ENCODE measurements around the gene NRARP.

Gene NRARP

GRCh38 chr9:137252555-137253506, 49.2 kb downstream of the NRARP start:
- no peak overlapping the region for H2AFZ ChIP-seq
- no peaks in the 10 kb centered on the region for H3K27me3 ChIP-seq (ENCODE audit: control insufficient read depth, insufficient read depth, low read length)
- TF ChIP-seq, protein P1, sequence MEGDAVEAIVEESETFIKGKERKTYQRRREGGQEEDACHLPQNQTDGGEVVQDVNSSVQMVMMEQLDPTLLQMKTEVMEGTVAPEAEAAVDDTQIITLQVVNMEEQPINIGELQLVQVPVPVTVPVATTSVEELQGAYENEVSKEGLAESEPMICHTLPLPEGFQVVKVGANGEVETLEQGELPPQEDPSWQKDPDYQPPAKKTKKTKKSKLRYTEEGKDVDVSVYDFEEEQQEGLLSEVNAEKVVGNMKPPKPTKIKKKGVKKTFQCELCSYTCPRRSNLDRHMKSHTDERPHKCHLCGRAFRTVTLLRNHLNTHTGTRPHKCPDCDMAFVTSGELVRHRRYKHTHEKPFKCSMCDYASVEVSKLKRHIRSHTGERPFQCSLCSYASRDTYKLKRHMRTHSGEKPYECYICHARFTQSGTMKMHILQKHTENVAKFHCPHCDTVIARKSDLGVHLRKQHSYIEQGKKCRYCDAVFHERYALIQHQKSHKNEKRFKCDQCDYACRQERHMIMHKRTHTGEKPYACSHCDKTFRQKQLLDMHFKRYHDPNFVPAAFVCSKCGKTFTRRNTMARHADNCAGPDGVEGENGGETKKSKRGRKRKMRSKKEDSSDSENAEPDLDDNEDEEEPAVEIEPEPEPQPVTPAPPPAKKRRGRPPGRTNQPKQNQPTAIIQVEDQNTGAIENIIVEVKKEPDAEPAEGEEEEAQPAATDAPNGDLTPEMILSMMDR (IDR thresholded peaks at IDR 0.05) = no peak
- H3K79me2 ChIP-seq = no peaks in the 10 kb centered on the region
- H3K4me2 ChIP-seq (ENCODE audit: low read length) = no peak overlapping the region
- no peak overlapping the region for H3K4me3 ChIP-seq (ENCODE audit: low read depth, low read length)
- no peak overlapping the region for H3K27ac ChIP-seq
- peaks cover 3% of the 10 kb centered on the region for H3K4me1 ChIP-seq
- no peak overlapping the region for H3K9ac ChIP-seq
- no peaks in the 10 kb centered on the region for H3K9me3 ChIP-seq (ENCODE audit: control insufficient read depth, low read length)
- no peaks in the 10 kb centered on the region for H3K36me3 ChIP-seq (ENCODE audit: control insufficient read depth, insufficient read depth, low read length)

DNA sequence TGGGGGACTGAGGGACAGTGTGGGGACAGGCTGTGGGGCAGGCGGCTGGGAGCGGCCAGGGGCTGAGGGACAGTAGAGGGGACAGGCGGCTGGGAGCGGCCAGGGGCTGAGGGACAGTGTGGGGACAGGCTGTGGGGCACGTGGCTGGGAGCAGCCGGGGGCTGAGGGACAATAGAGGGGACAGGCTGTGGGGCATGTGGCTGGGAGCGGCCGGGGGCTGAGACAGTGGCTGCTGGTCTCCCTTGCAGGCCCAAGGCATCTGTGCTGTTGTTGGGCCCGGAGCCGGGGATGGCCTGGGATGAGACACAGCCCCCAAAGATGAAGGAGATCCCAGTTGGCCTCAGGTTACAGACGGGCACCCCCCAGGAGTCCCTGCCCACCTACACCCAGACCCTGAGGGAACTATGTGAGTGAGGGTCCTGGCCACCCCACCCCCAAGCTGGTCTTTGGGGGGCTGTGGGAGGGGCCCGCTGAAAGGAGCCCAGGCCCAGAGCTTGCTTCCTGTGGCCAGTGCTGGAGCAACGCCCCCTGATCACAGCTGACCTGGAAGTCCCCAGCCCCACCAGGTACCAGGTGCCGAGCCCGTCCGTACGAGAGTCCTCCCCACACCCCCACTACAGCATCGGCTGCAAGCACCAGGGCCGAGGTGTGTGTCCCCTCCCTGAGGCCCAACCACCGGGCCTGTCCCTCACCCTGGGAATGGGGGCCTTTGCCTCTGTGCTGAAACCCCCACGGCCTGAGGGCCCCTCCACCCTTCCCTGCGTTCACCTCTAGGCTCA, 50.4 kb downstream of the NRARP start:
- no peaks in the 10 kb centered on the region for H3K79me2 ChIP-seq
- peaks cover 3% of the 10 kb centered on the region for H3K4me1 ChIP-seq
- H3K4me2 ChIP-seq (ENCODE audit: low read length) = no peak overlapping the region
- TF ChIP-seq, protein P1 (IDR thresholded peaks at IDR 0.05) = no peak
- H3K9ac ChIP-seq = no peak overlapping the region
- no peak overlapping the region for H3K27ac ChIP-seq
- no peaks in the 10 kb centered on the region for H3K27me3 ChIP-seq (ENCODE audit: control insufficient read depth, insufficient read depth, low read length)
- no peaks in the 10 kb centered on the region for H3K36me3 ChIP-seq (ENCODE audit: control insufficient read depth, insufficient read depth, low read length)
- H3K9me3 ChIP-seq (ENCODE audit: control insufficient read depth, low read length) = no peaks in the 10 kb centered on the region
- no peak overlapping the region for H2AFZ ChIP-seq
- no peak overlapping the region for H3K4me3 ChIP-seq (ENCODE audit: low read depth, low read length)

DNA sequence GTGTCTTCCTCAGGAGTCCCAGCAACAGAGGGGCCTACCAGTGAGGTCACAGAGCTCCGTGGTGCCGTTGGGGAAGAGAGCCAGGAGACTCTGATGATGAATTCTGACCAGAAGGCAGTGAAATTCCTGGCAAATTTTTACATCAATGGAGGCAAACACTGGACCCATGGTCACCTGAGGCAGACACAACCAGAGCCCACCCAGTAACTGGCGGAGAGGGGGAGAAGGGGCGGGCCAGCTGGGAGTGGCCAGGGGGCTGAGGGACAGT, 50.9 kb downstream of the NRARP start, which contains the start of gene STPG3:
TSS of gene STPG3 (plus strand) at position 93 of the 268 bp plus-strand sequence. CDS start at position 94, 1 bp downstream.
- no peak within 1 kb of the TSS for H3K4me3 ChIP-seq (ENCODE audit: low read depth, low read length)
- H3K36me3 ChIP-seq (ENCODE audit: control insufficient read depth, insufficient read depth, low read length) = no peaks in the 10 kb centered on the region
- H2AFZ ChIP-seq = no peak within 1 kb of the TSS
- no peak within 1 kb of the TSS for H3K4me2 ChIP-seq (ENCODE audit: low read length)
- no peaks in the 10 kb centered on the region for H3K27me3 ChIP-seq (ENCODE audit: control insufficient read depth, insufficient read depth, low read length)
- TF ChIP-seq, protein P1 (IDR thresholded peaks at IDR 0.05) = no peak
- no peak within 1 kb of the TSS for H3K27ac ChIP-seq
- no peaks in the 10 kb centered on the region for H3K79me2 ChIP-seq
- H3K9ac ChIP-seq = no peak within 1 kb of the TSS
- no peaks in the 10 kb centered on the region for H3K9me3 ChIP-seq (ENCODE audit: control insufficient read depth, low read length)
- no peaks in the 10 kb centered on the region for H3K4me1 ChIP-seq

DNA sequence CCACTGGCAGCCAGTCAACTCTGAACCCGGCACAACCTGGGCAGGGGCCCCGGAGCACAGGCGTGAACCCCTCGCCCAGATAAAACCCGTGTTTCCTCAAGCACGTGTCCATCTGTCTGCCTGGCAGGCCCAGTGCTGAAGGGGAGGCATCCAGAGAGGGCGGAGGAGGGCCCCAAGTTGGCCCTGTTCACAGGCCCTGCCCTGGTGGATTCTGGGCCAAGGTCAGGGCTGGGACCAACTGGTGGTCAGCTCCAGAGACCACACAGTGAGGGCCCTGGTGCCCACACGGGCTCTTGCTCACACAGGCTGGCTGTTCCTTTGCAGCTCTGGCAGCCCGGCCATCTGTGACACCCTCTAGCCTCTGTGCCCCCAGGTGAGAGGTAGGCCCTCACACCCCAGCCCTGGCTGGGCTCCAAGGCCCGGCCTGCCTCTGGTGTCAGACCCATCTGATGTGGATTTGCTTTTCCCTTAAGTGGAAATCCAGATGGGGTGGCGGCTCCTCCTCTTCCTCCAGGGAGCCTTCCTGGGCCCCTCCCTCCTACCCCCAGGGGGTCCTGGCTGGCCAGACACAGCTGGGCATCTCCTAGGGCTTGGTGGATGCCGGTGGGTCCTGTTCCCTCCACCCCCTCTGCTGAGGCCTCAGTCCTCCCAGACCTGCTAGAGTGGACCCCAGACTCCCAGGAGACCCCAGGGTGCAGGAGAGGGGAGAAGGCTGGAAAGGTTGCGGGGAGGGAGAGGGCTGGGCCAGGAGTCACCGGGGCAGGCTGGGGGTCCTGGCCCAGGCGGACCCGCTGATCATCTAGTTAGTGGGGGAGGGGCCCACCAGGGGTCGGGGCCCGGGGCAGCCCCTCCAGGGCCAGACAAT, 51.5 kb downstream of the NRARP start:
- TF ChIP-seq, protein P1 (IDR thresholded peaks at IDR 0.05) = no peak
- no peaks in the 10 kb centered on the region for H3K27me3 ChIP-seq (ENCODE audit: control insufficient read depth, insufficient read depth, low read length)
- H3K4me1 ChIP-seq = no peaks in the 10 kb centered on the region
- no peaks in the 10 kb centered on the region for H3K36me3 ChIP-seq (ENCODE audit: control insufficient read depth, insufficient read depth, low read length)
- H3K79me2 ChIP-seq = no peaks in the 10 kb centered on the region
- H3K4me2 ChIP-seq (ENCODE audit: low read length) = no peak overlapping the region
- no peak overlapping the region for H2AFZ ChIP-seq
- H3K9me3 ChIP-seq (ENCODE audit: control insufficient read depth, low read length) = no peaks in the 10 kb centered on the region
- H3K4me3 ChIP-seq (ENCODE audit: low read depth, low read length) = no peak overlapping the region
- no peak overlapping the region for H3K27ac ChIP-seq
- no peak overlapping the region for H3K9ac ChIP-seq

Measured in parathyroid adenoma (tissue), 2 donors.